ENCODE results near the gene NCAPH2.

GRCh38 chr22:50502096-50502495, 5.9 kb upstream of the NCAPH2 start:
- TF ChIP-seq POLR2AphosphoS5 (IDR thresholded peaks at IDR 0.05) (no peak), CTCF (IDR thresholded peaks at IDR 0.05) (no peak), POLR2A (IDR thresholded peaks at IDR 0.05) (no peak)
